ENCODE measurements around the gene SLC2A10.

Gene SLC2A10

GRCh38 chr20:46739431-46740213 is 30.2 kb downstream of the SLC2A10 start:
- peak; percentile 30 to 48 for DNase-seq

GRCh38 chr20:46740214-46740609 is 30.8 kb downstream of the SLC2A10 start:
- DNase-seq = no peak

- DNase-seq = no peak
Observed at GRCh38 chr20:46741924-46742668, 32.6 kb downstream of the SLC2A10 start.

- DNase-seq = no peak
Observed at GRCh38 chr20:46742669-46743045, 33.2 kb downstream of the SLC2A10 start.

- DNase-seq = no peak
Observed at GRCh38 chr20:46743088-46743487, 33.6 kb downstream of the SLC2A10 start.

- DNase-seq = no peak
Observed at GRCh38 chr20:46746956-46747526, 37.6 kb downstream of the SLC2A10 start.

GRCh38 chr20:46749147-46749546 is 39.7 kb downstream of the SLC2A10 start:
- DNase-seq = no peak

- no peak for DNase-seq
Observed at GRCh38 chr20:46751856-46752255, 42.4 kb downstream of the SLC2A10 start.

- DNase-seq = peak; percentile 65 to 83
Observed at GRCh38 chr20:46752728-46753127, 43.3 kb downstream of the SLC2A10 start.

GRCh38 chr20:46755483-46756413 is 46.3 kb downstream of the SLC2A10 start:
- no peak for DNase-seq

GRCh38 chr20:46756419-46756818 is 47.0 kb downstream of the SLC2A10 start:
- DNase-seq = no peak

- DNase-seq = no peak
Observed at GRCh38 chr20:46757135-46757534, 47.7 kb downstream of the SLC2A10 start.

- DNase-seq = peak; percentile 51 to 81
Observed at GRCh38 chr20:46757754-46758678, 48.6 kb downstream of the SLC2A10 start.

GRCh38 chr20:46758929-46759669 is 49.6 kb downstream of the SLC2A10 start:
- DNase-seq = no peak

- DNase-seq = no peak
Observed at GRCh38 chr20:46761566-46761965, 52.1 kb downstream of the SLC2A10 start.

GRCh38 chr20:46764068-46764467 is 54.6 kb downstream of the SLC2A10 start:
- no peak for DNase-seq

- no peak for DNase-seq
Observed at GRCh38 chr20:46765506-46766120, 56.2 kb downstream of the SLC2A10 start.

GRCh38 chr20:46767127-46767761 is 57.8 kb downstream of the SLC2A10 start:
- peak; percentile 24 to 84 for DNase-seq

- no peak for DNase-seq
Observed at GRCh38 chr20:46770330-46771194, 61.1 kb downstream of the SLC2A10 start.
